GM19324 (cell line): ENCODE results near the gene MED12L.

Experiments used
- ATAC-seq: cut with Tn5 transposase; IDR thresholded peaks from one replicate; pipeline ENCODE4 v1.9.1; 2021; ENCODE audit warnings: mild to moderate bottlenecking, moderate library complexity; ENCODE audit not compliant: unreplicated experiment, low FRiP score

MED12L gene

DNA sequence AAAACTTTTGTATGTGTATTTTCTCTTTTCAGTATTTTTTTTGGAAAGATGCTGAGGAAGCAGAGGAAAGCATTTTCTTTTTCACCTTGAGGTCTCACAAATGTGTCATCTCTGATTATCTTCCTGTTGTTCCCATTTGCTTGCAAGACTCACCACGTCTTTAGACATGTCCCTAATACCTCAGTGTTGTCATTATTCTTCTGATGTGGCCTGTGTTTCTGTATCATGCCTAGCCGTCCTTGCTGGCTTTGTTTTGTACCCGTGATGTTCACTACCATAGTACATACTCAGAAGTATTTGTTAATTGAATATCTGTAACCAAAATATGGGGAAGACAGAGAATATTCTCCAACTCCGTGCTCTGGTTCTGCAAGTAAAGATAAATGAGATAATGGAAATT is 197.9 kb downstream of the MED12L start:
- no peak for ATAC-seq

DNA sequence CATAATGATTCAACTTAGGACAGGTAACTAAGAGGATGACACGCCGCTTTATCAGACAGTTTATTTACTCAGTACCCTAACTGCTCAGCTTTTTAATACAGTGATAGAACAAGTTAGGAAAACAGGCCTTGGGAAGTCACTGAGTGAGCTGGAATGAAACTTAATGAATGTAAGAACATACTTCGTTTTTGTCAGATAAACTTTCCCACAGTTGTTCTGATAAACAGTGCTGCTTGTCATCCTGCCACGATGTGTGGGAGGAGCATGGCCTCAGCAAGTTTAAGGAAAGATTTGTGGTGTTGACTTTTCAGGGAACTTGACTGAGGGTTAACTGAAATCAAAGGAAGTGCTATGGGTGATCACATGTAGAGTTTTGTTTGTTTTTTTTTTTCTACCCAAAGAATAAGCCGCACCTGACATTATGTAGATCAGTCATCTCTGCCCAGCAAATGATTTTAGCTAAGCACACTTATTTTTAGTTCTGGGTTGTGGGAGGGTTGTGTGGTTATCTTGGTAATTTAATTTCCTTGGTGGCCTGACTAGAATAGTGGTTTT is 198.5 kb downstream of the MED12L start:
- ATAC-seq, result no peak

DNA sequence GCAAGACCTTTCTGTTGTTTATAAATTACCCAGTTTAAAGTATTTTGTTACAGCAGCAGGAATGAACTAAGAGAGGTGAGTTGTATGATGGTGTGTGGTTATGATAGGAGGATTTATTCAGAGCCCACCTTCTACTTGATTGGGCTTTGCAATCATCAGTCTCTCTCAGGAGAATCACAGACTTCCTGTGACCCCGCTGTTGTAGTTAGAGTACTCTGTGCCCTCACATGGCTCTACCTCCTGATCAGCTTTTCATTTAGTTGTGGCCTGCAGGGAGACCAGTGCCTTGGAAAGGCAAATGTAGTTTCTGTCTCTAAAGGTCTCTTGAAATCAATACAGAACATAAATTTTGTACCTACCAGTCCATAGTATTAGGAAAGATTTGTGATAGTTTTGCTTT is 200.5 kb downstream of the MED12L start:
- no peak for ATAC-seq

DNA sequence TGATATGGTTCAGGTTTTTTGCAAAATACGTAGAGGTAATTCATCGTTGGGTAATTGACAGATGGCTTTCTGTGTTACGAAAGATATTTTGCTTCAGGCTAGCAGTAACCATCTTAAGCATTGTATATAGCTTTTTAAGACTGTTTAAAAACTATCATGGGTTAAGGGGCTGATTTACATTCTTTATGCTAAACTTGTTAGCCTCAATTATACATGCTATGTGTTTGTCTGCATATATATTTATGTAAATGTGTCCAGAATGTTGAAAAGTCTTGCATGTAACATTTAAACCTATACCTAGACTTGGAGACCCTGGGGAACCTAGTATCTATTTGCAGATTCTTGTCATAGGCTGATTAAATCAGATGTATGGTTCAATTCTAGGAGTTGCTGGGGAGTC is 204.0 kb downstream of the MED12L start:
- ATAC-seq, result no peak

DNA sequence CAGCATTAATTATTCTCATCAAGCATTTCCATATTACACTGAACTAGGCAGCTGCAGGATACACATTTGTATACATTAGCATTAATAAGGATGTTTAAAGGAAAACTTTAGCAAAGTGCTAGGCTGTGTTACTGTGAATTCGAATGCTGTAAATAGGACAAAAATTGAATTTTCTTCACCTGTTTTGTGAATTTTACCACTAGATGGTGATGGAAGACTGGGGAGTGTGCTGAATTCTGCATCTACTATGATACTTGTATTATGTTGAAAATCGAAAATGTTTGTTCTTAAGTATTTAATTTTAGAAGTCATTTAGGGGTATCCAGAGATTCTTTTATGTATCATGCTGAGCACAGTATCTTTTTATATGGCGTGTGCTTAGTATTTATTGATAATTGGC is 205.2 kb downstream of the MED12L start:
- no peak for ATAC-seq

GRCh38 chr3:151293127-151293526 is 207.7 kb downstream of the MED12L start:
- ATAC-seq, result no peak

GRCh38 chr3:151296226-151296625 is 210.8 kb downstream of the MED12L start:
- ATAC-seq, result no peak

DNA sequence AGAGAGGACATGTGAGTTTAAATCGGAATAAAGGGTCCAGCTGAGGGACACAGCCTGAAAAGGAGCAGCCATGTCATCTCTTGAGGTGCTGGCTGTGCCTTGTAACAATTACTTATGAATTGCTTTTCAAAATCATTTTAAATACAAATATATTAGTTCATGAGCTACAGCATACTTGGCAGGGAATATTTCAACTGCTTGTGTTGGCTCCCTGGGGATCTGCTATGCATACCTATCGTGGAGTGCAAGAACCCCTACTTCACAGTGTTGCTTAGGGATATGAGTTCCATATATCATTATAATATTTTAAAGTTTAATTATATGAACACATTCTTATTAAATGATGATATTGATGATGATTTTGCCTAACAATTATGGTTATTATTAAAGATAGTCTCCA is 212.0 kb downstream of the MED12L start:
- ATAC-seq, result no peak

DNA sequence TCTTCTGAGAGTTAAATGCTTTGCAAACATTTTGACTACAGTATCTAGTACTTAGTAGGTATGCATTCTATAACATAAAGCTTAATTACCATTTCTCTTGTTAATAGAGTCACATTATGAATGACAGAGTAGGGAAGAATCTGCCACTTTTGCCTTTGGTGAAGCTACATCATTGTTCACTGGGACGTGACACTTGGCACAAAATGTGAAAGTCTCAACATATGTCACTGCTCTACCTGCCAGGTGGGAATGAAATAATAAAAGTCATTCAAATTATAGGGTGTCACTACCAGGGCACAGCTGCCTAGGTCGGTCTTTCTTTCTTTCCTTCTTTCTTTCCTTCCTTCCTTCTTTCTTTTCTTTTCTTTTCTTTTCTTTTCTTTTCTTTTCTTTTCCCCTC is 213.5 kb downstream of the MED12L start:
- no peak for ATAC-seq

DNA sequence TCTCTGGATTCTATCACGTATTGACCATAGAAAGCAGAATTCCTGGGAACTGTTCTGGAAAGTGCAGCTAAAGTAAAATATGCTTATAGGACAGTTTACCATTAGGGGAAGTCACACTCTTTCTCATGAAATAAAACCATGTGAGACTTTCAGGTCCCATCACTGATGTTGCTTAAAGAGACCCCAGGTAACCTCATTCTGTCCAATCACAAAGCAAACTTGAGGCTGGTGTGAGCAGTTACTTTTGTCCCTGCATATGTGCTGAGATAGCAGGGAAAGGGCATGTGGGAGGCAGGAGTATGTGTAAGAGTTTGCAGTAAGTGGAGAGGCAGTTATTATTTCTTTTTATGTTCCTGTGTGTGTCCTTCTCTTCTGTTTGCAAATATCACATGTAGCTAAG is 215.1 kb downstream of the MED12L start:
- ATAC-seq, result no peak

DNA sequence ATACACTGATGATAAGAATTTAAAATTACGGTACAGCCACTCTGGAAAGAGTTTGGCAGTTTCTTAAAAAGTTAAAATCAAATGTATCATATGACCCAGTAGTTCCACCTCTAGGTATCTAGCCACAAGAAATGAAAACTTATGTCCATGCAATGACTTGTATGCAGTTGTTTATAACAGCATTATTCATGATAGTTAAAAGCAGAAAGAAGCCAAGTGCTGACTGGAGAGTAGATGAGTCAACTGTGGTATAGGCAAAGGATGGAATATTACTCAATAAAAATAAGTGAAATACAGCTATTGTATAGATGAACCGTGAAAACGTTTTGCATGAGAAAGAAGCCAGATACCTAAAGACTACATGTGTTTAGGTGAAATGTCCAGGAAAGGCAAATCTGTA is 216.3 kb downstream of the MED12L start:
- no peak for ATAC-seq

DNA sequence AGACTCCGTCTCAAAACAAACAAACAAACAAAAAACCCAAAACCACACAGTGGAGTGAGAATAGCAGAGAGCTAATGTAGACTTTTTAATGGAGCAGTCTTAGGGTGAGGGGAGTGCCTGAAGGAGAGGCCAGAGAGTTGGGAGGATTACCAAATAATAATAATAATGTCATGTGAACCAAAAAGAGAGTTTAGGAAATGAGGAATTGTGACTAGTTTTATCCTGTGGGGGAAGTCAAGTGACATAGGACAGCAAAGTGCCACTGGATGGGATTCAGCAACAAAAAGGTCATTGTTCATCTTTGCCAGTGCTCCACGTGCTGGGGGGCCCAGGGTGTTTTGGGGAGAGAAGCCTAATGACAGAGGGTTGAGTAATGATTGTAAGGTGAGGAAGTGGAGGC is 218.3 kb downstream of the MED12L start:
- no peak for ATAC-seq

- no peak for ATAC-seq
Observed at GRCh38 chr3:151305060-151305774, 219.8 kb downstream of the MED12L start.

DNA sequence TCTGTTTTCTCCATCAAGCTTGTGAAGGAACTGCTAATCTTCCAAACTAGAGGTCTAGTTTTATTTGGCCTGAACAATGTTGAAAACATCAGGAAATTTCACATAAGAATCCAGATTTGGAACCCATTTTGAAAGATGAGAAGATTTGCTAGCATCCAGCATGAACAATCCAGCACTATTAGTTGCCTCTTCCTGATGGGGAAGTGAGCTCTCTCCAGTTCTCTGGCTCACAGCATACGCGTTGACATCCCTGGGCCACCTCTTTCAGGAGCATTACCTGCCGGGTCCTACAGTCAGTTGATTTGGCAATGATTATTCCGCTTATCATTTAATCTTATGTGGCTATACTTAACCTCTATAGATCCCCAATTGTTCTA is 220.3 kb downstream of the MED12L start:
- ATAC-seq, result no peak

DNA sequence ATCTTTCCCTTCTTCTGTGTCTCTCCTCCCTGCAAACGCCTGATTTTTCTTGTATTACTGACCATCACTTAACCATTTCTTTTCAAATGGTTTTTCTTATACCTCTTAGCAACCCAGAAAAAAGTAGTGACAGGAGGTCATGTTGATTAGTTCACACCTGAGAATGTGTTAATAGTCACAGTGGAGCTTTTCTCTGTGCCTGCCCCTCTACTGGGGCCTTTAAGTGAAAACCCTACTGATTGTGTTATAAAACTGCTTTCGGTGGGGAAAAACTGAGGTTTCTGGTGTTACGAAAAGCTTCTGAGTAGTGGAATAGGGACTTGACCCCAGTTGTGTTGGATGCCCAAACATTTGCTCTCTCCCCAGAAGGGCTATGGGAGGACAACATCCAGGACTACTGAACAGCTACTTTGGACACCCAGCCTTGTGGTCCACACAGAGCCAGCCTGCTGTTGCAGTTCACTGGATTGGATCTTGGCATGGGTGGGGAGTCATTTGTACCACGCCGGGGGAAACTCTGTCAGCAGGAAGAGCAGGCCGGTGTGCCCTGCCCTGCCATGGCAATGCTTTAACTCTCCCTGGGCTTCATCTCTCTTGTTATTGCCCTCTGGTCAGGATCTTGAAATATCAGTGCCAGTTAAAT is 220.8 kb downstream of the MED12L start:
- ATAC-seq, result no peak

DNA sequence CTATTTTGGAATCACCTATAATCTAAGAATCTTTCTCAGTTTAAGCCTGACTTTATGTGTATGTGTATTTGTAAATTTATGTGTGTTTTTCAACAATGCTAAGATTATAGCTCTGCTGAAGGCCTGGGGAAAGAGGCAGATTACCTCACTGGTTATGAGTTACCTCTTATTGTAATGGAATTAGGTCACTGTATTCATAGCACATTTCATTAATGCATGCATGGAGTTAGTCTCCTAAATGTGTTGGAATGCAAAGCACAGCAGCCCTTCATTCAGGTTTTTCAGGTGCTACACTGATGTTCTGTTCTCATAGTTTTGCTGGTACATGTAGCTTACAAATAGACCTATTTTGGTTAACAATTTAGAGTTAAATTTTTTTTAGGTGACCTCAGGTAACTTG is 221.7 kb downstream of the MED12L start:
- no peak for ATAC-seq

GRCh38 chr3:151307583-151308488 is 222.4 kb downstream of the MED12L start:
- ATAC-seq, result no peak

- no peak for ATAC-seq
Observed at GRCh38 chr3:151309566-151309965, 224.1 kb downstream of the MED12L start.

- no peak for ATAC-seq
Observed at GRCh38 chr3:151312972-151313371, 227.5 kb downstream of the MED12L start.

DNA sequence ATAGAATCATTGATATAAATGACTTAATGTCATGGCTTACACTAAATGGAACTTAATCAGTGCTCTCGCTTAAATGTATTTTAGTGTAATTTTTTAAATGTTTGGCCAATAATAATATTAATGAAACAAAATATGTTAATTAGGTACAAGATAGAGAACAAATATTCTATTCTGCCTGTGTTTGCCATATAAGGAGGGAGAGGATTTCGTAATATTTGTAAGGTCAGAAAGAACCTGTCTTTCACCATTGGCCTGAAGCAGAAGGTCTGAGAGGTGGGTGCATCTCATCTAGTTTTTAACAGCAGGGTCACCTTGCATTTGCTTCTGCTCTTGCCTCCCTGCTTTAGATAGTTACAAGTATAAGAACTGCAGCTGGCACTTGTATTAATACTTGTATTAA is 228.7 kb downstream of the MED12L start:
- ATAC-seq, result no peak

DNA sequence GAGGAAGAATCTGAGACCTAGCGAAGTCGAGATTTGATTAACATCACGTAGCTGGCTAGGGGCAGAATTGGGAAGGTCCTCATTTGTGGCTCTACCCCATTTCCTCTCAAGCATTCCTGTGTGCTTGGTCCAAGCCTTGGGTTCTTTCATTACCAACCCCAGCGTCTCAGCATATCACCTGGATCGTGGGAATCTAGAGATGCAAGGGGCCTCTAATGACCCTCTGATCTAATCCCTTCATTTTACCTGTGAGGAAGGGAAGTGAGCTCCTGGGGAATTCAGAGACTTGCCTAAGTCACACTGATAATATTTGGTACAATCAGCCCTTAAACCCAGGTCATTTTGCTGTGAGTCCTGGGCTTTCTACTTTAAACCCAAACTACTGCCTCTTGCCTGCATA is 229.1 kb downstream of the MED12L start:
- no peak for ATAC-seq
